GM12865 (cell line): Measurements from ENCODE around the gene PLA2R1.

Experiments used
- DNase-seq: peaks from one replicate; pipeline ENCODE4 v3.0.0; 2010; ENCODE audit warnings: low read depth
- H3K4me3 ChIP-seq: 2 replicates; pipeline ENCODE4 v1.5.1; 2011; ENCODE audit warnings: mild to moderate bottlenecking, low read depth, low read length, control low read depth
- TF ChIP-seq, protein P1 (sequence below): IDR thresholded peaks from 2 replicates; pipeline ENCODE4 v1.5.1; 2011; ENCODE audit warnings: low read length, control low read depth, low read depth, inconsistent platforms; ENCODE audit not compliant: insufficient read depth; ENCODE audit errors: missing control alignments

PLA2R1 gene

DNA sequence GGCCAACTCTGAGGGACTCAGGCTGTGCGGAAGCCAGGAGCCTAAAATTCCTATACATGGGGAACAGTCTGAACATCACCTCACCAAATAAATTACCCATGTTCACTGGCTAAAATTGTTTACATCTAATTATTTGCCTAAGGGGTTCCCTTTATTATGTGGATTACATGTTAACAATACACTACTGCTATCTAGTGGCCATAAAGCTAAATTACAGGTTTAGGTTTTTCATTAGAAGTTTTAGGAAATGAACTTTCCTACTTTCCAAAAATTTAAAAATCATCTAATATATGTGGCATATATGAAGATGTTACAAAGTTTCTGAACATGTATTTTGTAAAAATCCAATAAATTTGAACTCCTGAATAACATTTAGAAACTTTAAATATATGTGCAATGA is 40.3 kb downstream of the PLA2R1 start:
- DNase-seq = peak; percentile 17
- no peak overlapping the region for H3K4me3 ChIP-seq
- TF ChIP-seq, protein P1, sequence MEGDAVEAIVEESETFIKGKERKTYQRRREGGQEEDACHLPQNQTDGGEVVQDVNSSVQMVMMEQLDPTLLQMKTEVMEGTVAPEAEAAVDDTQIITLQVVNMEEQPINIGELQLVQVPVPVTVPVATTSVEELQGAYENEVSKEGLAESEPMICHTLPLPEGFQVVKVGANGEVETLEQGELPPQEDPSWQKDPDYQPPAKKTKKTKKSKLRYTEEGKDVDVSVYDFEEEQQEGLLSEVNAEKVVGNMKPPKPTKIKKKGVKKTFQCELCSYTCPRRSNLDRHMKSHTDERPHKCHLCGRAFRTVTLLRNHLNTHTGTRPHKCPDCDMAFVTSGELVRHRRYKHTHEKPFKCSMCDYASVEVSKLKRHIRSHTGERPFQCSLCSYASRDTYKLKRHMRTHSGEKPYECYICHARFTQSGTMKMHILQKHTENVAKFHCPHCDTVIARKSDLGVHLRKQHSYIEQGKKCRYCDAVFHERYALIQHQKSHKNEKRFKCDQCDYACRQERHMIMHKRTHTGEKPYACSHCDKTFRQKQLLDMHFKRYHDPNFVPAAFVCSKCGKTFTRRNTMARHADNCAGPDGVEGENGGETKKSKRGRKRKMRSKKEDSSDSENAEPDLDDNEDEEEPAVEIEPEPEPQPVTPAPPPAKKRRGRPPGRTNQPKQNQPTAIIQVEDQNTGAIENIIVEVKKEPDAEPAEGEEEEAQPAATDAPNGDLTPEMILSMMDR = peak; percentile 34

DNA sequence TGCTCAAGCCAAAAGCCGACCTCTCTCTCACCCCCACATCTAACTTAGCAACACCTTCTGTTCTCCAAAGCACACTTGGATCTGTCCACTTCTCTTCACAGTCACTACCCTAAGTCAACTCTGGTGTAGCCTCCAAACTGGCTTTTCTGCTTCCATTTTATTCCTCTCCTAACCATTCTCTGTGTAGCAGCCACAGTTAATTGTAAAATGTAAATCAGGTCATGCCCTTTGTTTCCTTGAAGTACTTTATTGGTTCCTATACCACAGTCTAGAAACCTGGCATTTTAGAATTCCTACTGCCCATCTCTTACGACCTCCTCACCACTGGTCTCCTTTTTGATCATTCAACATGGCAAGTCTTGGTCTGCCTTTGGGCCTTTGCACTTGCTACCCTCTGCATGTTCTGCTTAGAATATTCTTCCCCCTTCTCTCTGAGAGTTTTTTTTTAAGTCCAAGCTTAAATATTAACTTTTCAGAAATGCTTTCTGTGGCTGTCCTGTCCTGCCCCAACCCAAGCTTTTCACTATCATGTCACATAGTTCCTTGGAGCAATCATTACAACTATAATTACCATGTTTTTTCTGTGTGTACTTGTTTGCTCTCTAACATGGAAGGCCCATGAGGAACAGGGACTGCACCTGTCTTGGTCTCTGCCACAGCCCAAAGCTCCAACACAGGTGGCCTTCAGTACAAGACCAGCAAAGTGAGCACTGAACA is 42.9 kb downstream of the PLA2R1 start:
- TF ChIP-seq, protein P1 = no peak
- DNase-seq = no peak
- no peak overlapping the region for H3K4me3 ChIP-seq

DNA sequence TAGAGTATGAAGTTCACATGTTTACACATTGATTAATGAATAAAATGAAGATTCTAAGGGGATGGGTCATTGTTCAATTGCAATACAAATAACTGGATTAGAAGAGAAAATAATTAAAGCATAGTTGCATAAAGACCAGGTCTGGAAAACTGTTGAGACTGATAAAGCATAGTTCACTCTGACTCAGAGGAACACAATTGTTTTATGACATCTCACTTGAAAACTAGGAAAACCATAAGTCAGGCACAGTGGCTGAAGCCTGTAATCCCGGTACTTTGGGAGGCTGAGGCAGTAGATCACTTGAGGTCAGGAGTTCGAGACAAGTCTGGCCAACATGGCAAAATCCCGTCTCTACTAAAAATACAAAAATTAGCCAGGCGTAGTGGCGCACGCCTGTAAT is 46.7 kb downstream of the PLA2R1 start:
- DNase-seq = no peak
- no peak overlapping the region for H3K4me3 ChIP-seq
- TF ChIP-seq, protein P1 = no peak

DNA sequence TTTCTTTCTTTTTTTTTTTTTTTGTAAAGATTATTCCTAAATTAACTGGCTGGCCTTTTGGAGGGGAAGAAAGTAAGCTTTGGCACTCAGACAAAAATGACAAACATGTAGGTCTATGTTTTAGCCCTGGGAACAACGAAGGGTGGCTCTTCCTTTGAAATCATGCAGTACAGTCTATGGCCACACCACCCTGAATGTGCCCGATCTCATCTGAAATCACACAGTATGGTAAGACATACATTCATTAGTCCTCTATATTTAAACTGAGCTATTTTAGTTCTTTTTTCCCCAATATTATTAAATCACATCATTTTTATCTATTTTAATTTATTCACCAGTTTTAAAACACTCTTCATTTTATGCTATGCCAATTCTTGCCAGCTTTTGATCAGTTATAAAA is 48.2 kb downstream of the PLA2R1 start:
- DNase-seq = no peak
- TF ChIP-seq, protein P1 = no peak
- no peak overlapping the region for H3K4me3 ChIP-seq

DNA sequence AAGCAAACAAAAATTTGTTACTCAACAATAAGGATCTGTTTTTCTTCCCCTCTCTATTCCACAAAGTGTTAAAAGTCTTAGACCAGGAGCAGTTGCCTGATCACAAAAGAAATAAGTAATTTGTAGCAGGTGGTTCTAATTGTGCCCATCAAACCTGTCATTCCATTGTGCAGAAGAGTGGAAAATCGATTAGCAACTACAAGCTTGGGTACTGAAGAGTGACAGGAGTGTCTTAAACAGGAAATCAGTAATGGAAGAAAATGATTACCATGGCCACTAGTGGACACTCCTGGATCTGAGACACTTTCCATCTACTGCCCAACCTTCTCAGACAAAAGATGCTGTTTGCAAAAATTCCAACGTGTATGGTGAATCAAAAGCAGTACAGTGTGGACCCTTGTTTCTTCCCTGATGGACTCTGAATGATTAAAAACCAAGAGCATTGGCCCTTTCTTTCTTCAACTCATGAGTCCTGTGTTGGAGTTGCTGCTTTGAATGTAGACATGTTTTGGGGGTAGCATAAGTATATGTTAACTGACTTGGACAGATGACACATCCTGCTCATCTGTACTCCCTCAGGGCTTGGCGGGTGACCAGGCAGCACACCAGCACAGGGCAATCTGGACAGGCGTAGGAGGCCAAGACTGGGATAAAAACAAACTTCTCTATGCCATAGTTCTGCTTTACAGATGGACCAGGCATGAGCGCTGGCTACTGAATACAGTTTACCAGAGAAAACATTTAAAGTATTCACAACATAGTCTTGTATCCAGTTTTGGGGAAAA is 51.9 kb downstream of the PLA2R1 start:
- TF ChIP-seq, protein P1 = no peak
- no peak for DNase-seq
- H3K4me3 ChIP-seq = no peak overlapping the region

DNA sequence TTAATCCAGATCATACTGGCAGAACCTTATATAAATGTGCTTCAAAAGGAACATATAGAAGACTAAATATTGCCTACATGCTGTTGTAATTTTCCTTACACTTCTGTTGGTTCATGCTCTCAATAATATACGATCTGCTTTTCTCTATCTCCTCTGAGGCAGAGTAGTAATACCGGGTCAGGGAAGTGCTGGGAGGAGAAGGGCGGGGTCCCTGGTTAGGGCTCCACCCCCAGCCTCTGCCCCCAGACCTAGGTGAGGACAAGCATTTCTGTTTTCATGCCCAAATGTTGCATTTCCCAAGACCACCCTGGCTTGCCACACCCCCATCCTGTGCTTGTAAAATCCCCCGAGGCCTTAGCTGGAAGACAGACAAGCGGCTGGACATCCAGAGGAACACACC is 55.3 kb downstream of the PLA2R1 start:
- TF ChIP-seq, protein P1 = no peak
- no peak for DNase-seq
- H3K4me3 ChIP-seq = no peak overlapping the region

DNA sequence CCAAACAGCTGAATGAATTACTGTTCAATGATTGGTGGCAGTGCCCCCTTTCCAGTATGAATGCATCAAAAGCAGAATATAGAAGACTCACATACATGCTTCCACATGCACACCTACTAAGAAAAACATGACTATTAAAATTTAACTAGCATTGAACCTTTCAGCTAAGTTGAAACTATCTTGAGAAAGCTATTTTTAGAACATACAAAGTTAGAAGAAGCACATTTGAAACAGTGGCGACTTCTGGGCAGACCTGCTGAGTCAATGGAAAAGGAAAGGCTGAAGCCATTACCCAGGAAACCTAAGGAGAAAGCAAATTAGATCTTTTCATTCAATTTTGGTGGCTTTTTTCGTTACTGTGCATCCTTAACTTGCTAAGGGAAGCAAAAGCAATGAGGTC is 55.9 kb downstream of the PLA2R1 start:
- no peak for DNase-seq
- H3K4me3 ChIP-seq = no peak overlapping the region
- TF ChIP-seq, protein P1 = no peak
